H9 (cell line): ENCODE results near the gene MOB3B. TPM values are rescaled to one million over a fixed set of nuclear protein-coding genes. Genes with fewer than 3 reads are reported as not detected.

ENCODE experiments used
- DNase-seq: peaks from one replicate; pipeline ENCODE4 v3.0.0-alpha.2; 2017
- H2AFZ ChIP-seq: one replicate; pipeline ENCODE4 v1.6.1; 2013; ENCODE audit warnings: mild to moderate bottlenecking, low read length, control low read depth, moderate library complexity
- H2AK5ac ChIP-seq: 2 replicates; pipeline ENCODE4 v1.6.1; 2013; ENCODE audit warnings: low read length, control low read depth, mixed read lengths; ENCODE audit not compliant: insufficient read length
- H2BK120ac ChIP-seq: one replicate; pipeline ENCODE4 v1.6.1; 2013; ENCODE audit warnings: low read depth, mild to moderate bottlenecking, low read length, control low read depth, inconsistent platforms; ENCODE audit not compliant: poor library complexity, severe bottlenecking
- H2BK12ac ChIP-seq: 2 replicates; pipeline ENCODE4 v1.6.1; 2013; ENCODE audit warnings: low read length, control low read depth, mixed read lengths, low read depth; ENCODE audit not compliant: insufficient read length
- H2BK15ac ChIP-seq: 2 replicates; pipeline ENCODE4 v1.6.1; 2013; ENCODE audit warnings: low read depth, low read length, control low read depth
- H2BK20ac ChIP-seq: one replicate; pipeline ENCODE4 v1.6.1; 2013; ENCODE audit warnings: low read depth, mild to moderate bottlenecking, low read length, control low read depth, inconsistent platforms; ENCODE audit not compliant: poor library complexity, severe bottlenecking
- H2BK5ac ChIP-seq: 2 replicates; pipeline ENCODE4 v1.6.1; 2013; ENCODE audit warnings: low read length, control low read depth, mixed read lengths; ENCODE audit not compliant: insufficient read length
- H3K14ac ChIP-seq: 2 replicates; pipeline ENCODE4 v1.6.1; 2013; ENCODE audit warnings: low read length, control low read depth; ENCODE audit not compliant: insufficient read depth
- H3K18ac ChIP-seq: 2 replicates; pipeline ENCODE4 v1.6.1; 2013; ENCODE audit warnings: low read depth, mild to moderate bottlenecking, mixed read lengths, low read length, control low read depth; ENCODE audit not compliant: insufficient read length
- H3K23ac ChIP-seq: 2 replicates; pipeline ENCODE4 v1.6.1; 2013; ENCODE audit warnings: low read length, control low read depth, mixed read lengths, low read depth; ENCODE audit not compliant: insufficient read length
- H3K23me2 ChIP-seq: 2 replicates; pipeline ENCODE4 v1.6.1; 2013; ENCODE audit warnings: low read depth, mild to moderate bottlenecking, mixed read lengths, low read length, control low read depth; ENCODE audit not compliant: insufficient read length, poor library complexity, severe bottlenecking
- H3K27ac ChIP-seq: 2 replicates; pipeline ENCODE4 v1.5.1; 2013; ENCODE audit warnings: low read length, control low read depth, mixed read lengths, low read depth; ENCODE audit not compliant: insufficient read length
- H3K27me3 ChIP-seq: 2 replicates; pipeline ENCODE4 v1.6.1; 2013; ENCODE audit warnings: low read length, control low read depth, inconsistent platforms; ENCODE audit not compliant: insufficient read depth
- H3K4ac ChIP-seq: 2 replicates; pipeline ENCODE4 v1.6.1; 2013; ENCODE audit warnings: low read depth, mild to moderate bottlenecking, control low read depth, inconsistent platforms, low read length, moderate library complexity
- H3K4me1 ChIP-seq: 2 replicates; pipeline ENCODE4 v1.6.1; 2013; ENCODE audit warnings: low read length, control low read depth, inconsistent platforms; ENCODE audit not compliant: insufficient read depth
- H3K4me2 ChIP-seq: 2 replicates; pipeline ENCODE4 v1.6.1; 2013; ENCODE audit warnings: low read length, control low read depth, mixed read lengths; ENCODE audit not compliant: insufficient read length, insufficient read depth
- H3K56ac ChIP-seq: 2 replicates; pipeline ENCODE4 v1.6.1; 2013; ENCODE audit warnings: low read depth, mild to moderate bottlenecking, mixed read lengths, low read length, control low read depth; ENCODE audit not compliant: insufficient read length
- H3K79me1 ChIP-seq: 2 replicates; pipeline ENCODE4 v1.6.1; 2013; ENCODE audit warnings: low read depth, mild to moderate bottlenecking, moderate library complexity, low read length, control low read depth, inconsistent platforms; ENCODE audit not compliant: insufficient read depth, poor library complexity, severe bottlenecking
- H3K79me2 ChIP-seq: 2 replicates; pipeline ENCODE4 v1.6.1; 2013; ENCODE audit warnings: low read length, control low read depth, inconsistent platforms; ENCODE audit not compliant: insufficient read depth
- H3K9ac ChIP-seq: 2 replicates; pipeline ENCODE4 v1.6.1; 2013; ENCODE audit warnings: low read length, control low read depth, mixed read lengths; ENCODE audit not compliant: insufficient read length; ENCODE audit errors: extremely low read depth
- H3K9me3 ChIP-seq: one replicate; pipeline ENCODE4 v1.6.1; 2013; ENCODE audit warnings: low read depth, low read length, inconsistent platforms; ENCODE audit not compliant: control insufficient read depth
- H3T11ph ChIP-seq: one replicate; pipeline ENCODE4 v1.6.1; 2013; ENCODE audit warnings: mild to moderate bottlenecking, low read length, control low read depth, inconsistent platforms
- H4K20me1 ChIP-seq: one replicate; pipeline ENCODE4 v1.6.1; 2013; ENCODE audit not compliant: control insufficient read depth, insufficient read length, insufficient read depth
- H4K5ac ChIP-seq: 2 replicates; pipeline ENCODE4 v1.6.1; 2013; ENCODE audit warnings: low read depth, mild to moderate bottlenecking, mixed read lengths, low read length, control low read depth; ENCODE audit not compliant: insufficient read length
- H4K8ac ChIP-seq: replicated peaks from 2 replicates; pipeline ENCODE4 v1.6.1; 2013; ENCODE audit warnings: low read length, control low read depth, mixed read lengths, low read depth; ENCODE audit not compliant: insufficient read length
- H4K91ac ChIP-seq: 2 replicates; pipeline ENCODE4 v1.6.1; 2013; ENCODE audit warnings: low read depth, mild to moderate bottlenecking, moderate library complexity, mixed read lengths, low read length, control low read depth; ENCODE audit not compliant: insufficient read length
- H3K27ac Mint-ChIP-seq, 3 experiments: 2 replicates in 2 of 3; 3 replicates in 1 of 3; pipeline ENCODE4 v1.8.0; 2020 to 2021; ENCODE audit warnings: mixed read lengths in 3 of 3, mild to moderate bottlenecking in 1 of 3, moderate library complexity in 1 of 3
- H3K27me3 Mint-ChIP-seq: 2 replicates; pipeline ENCODE4 v1.8.0; 2021; ENCODE audit warnings: low read depth, mild to moderate bottlenecking, moderate library complexity, mixed read lengths
- H3K36me3 Mint-ChIP-seq, 3 experiments: 2 replicates in 2 of 3; 3 replicates in 1 of 3; pipeline ENCODE4 v1.8.0; 2020 to 2021; ENCODE audit warnings: low read depth in 3 of 3, mixed read lengths in 3 of 3; ENCODE audit not compliant: insufficient read depth in 1 of 3
- H3K4me1 Mint-ChIP-seq, 2 experiments: 2 replicates each; pipeline ENCODE4 v1.8.0; 2020; ENCODE audit warnings: mixed read lengths in 2 of 2
- H3K4me3 Mint-ChIP-seq, 2 experiments: 2 replicates in 1 of 2; 3 replicates in 1 of 2; pipeline ENCODE4 v1.8.0; 2020 to 2021; ENCODE audit warnings: mild to moderate bottlenecking in 2 of 2, mixed read lengths in 2 of 2, moderate library complexity in 1 of 2
- H3K9me3 Mint-ChIP-seq, 2 experiments: 2 replicates in 1 of 2; 3 replicates in 1 of 2; pipeline ENCODE4 v1.8.0; 2020; ENCODE audit warnings: mild to moderate bottlenecking in 2 of 2, mixed read lengths in 2 of 2, moderate library complexity in 1 of 2
- WGBS: extraction: QIAGEN DNeasy Blood & Tissue Kit; methylation state at CpG from one replicate; pipeline ENCODE4 v1.1.7; 2013; ENCODE audit warnings: missing lambda C conversion rate, low lambda C conversion rate, mixed read lengths; ENCODE audit not compliant: insufficient read length; ENCODE audit errors: extremely low coverage; 5-methylcytosine and 5-hydroxymethylcytosine counted together
- total RNA-seq: library from RNA; stranded (reverse); gene quantifications from 2 replicates; pipeline ENCODE4 v1.2.1, GENCODE V29; 2021
- TF ChIP-seq, protein P1 (sequence below): fragments of 200-600 bp; sonication (generic); conservative IDR thresholded peaks from 3 replicates; pipeline ENCODE4 v1.8.0; 2021; ENCODE audit warnings: antibody characterized with exemption, mild to moderate bottlenecking

Gene MOB3B
- total RNA-seq, 1 experiment from 2014 or later = 9.8 TPM

DNA sequence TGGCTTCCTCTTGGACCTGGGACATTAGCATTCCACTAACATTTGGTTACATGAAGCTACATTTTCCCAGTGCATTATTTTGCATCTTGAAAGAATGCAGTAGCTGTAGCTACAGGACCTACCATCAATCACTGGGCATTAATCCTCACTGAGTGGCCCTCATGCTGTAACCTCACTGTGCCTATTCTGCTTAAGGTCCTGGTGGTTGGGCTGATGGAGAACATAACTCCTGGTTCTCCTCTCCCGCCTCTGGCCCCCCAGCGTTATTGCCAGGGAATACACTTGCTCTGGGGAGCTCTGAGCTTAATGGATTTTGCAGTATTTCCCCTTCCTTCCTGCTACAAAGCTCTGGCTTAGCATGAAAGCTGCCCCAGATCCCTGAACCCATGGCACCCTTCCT, 121.1 kb downstream of the MOB3B start:
- Histone ChIP-seq H3K79me2 (peaks cover 2% of the 10 kb centered on the region; the same call in 1 of the 2 replicates), H3K79me1 (no peaks in the 10 kb centered on the region), H3K9me3 (no peaks in the 10 kb centered on the region), H3K4ac (no peak overlapping the region), H4K91ac (no peak overlapping the region), H2BK20ac (no peak overlapping the region), H4K8ac (no peak overlapping the region), H3K27me3 (no peaks in the 10 kb centered on the region), H3K4me2 (no peak overlapping the region), H2AFZ (no peak overlapping the region), H3K14ac (no peak overlapping the region), H3K9ac (no peak overlapping the region), H2BK120ac (no peak overlapping the region), H2BK15ac (no peak overlapping the region), H2BK5ac (no peak overlapping the region), H3K23ac (no peak overlapping the region), H4K5ac (no peak overlapping the region), H3T11ph (no peak overlapping the region), H3K18ac (no peak overlapping the region), H3K27ac (no peak overlapping the region), H2AK5ac (no peak overlapping the region), H2BK12ac (no peak overlapping the region), H3K23me2 (no peaks in the 10 kb centered on the region), H3K56ac (no peak overlapping the region), H4K20me1 (no peaks in the 10 kb centered on the region), H3K4me1 (no peaks in the 10 kb centered on the region)
- peaks cover 0 to 8% (median 4%) of the 10 kb centered on the region in 3 experiments; a peak in 4 of 7 replicates for H3K36me3 Mint-ChIP-seq
- peaks cover 13 to 17% of the 10 kb centered on the region in 2 experiments for H3K4me1 Mint-ChIP-seq
- TF ChIP-seq, protein P1, sequence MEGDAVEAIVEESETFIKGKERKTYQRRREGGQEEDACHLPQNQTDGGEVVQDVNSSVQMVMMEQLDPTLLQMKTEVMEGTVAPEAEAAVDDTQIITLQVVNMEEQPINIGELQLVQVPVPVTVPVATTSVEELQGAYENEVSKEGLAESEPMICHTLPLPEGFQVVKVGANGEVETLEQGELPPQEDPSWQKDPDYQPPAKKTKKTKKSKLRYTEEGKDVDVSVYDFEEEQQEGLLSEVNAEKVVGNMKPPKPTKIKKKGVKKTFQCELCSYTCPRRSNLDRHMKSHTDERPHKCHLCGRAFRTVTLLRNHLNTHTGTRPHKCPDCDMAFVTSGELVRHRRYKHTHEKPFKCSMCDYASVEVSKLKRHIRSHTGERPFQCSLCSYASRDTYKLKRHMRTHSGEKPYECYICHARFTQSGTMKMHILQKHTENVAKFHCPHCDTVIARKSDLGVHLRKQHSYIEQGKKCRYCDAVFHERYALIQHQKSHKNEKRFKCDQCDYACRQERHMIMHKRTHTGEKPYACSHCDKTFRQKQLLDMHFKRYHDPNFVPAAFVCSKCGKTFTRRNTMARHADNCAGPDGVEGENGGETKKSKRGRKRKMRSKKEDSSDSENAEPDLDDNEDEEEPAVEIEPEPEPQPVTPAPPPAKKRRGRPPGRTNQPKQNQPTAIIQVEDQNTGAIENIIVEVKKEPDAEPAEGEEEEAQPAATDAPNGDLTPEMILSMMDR = peak; percentile 24; the same call in 1 of the 3 replicates
- no peaks in the 10 kb centered on the region for H3K27me3 Mint-ChIP-seq
- WGBS = no CpG with 5 or more reads among the region's 2 CpGs
- DNase-seq = no peak
- H3K27ac Mint-ChIP-seq = no peak overlapping the region; a peak in 1 of 7 replicates
- H3K4me3 Mint-ChIP-seq = no peak overlapping the region
- H3K9me3 Mint-ChIP-seq = no peaks in the 10 kb centered on the region; a peak in 1 of 5 replicates
